ENCODE measurements around the gene FRMPD4.

DNA sequence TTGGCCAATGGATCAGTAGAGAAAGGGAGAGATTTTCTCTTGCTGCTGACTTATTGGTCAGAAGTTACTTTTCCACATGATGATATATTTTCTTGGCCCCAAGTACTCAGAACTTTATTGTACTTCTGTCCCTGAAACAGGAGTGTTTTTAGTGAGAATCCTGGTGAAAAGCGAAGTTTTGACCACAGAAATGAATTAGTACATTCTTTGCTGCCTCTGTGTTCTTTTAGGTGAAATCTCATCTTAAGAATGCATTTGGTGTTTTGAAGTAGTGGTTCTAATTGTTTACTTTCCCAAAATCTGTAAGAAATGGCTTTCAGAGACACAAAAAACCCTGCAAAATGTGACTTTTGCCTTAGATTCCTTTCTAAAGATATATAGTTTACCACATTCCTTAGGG is 240.4 kb downstream of the FRMPD4 start:
- TF ChIP-seq HMGA2 (CRISPR knock-in tag; IDR thresholded peaks at IDR 0.05) (no peak), NFATC4 (CRISPR knock-in tag; IDR thresholded peaks at IDR 0.05) (no peak)
- TF ChIP-seq, protein P1, sequence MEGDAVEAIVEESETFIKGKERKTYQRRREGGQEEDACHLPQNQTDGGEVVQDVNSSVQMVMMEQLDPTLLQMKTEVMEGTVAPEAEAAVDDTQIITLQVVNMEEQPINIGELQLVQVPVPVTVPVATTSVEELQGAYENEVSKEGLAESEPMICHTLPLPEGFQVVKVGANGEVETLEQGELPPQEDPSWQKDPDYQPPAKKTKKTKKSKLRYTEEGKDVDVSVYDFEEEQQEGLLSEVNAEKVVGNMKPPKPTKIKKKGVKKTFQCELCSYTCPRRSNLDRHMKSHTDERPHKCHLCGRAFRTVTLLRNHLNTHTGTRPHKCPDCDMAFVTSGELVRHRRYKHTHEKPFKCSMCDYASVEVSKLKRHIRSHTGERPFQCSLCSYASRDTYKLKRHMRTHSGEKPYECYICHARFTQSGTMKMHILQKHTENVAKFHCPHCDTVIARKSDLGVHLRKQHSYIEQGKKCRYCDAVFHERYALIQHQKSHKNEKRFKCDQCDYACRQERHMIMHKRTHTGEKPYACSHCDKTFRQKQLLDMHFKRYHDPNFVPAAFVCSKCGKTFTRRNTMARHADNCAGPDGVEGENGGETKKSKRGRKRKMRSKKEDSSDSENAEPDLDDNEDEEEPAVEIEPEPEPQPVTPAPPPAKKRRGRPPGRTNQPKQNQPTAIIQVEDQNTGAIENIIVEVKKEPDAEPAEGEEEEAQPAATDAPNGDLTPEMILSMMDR (IDR thresholded peaks at IDR 0.05) = no peak

Measured in WTC11 (cell line).